ENCODE data around the gene ZBTB16.

- TF ChIP-seq CTCF (IDR thresholded peaks at IDR 0.05; ENCODE audit: insufficient read depth, low read length): no peak
- no peak for TF ChIP-seq REST (IDR thresholded peaks at IDR 0.05; ENCODE audit: insufficient replicate concordance, low read depth)
- no peak for TF ChIP-seq GABPA (IDR thresholded peaks at IDR 0.05; ENCODE audit: low read depth)
Observed at GRCh38 chr11:114182471-114183043, 123.0 kb downstream of the ZBTB16 start.

All from HL-60 (cell line).